ENCODE measurements around the gene TTYH2.
"Not testable (repeated sequence)": the region's sequence is repeated elsewhere in the genome, so short reads cannot be mapped to it uniquely, and the experiment has no call there.

DNA sequence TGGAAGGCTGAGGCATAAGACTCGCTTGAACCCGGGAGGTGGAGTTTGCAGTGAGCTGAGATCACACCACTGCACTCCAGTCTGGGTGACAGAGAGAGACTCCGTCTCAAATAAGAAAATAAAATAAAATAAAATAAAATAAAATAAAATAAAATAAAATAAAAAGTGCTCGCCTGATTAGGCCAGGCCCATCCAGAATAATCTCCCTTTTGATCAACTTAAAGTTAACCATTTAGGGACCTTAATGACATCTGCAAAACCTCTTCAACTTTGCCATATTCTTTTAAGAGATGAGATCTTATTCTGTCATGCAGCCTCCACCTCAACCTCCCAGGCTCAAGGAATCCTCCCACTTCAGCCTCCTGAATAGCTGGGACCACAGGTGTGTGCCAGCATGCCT is 24.7 kb upstream of the TTYH2 start:
- TF ChIP-seq, protein P1, sequence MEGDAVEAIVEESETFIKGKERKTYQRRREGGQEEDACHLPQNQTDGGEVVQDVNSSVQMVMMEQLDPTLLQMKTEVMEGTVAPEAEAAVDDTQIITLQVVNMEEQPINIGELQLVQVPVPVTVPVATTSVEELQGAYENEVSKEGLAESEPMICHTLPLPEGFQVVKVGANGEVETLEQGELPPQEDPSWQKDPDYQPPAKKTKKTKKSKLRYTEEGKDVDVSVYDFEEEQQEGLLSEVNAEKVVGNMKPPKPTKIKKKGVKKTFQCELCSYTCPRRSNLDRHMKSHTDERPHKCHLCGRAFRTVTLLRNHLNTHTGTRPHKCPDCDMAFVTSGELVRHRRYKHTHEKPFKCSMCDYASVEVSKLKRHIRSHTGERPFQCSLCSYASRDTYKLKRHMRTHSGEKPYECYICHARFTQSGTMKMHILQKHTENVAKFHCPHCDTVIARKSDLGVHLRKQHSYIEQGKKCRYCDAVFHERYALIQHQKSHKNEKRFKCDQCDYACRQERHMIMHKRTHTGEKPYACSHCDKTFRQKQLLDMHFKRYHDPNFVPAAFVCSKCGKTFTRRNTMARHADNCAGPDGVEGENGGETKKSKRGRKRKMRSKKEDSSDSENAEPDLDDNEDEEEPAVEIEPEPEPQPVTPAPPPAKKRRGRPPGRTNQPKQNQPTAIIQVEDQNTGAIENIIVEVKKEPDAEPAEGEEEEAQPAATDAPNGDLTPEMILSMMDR (IDR thresholded peaks at IDR 0.05), result not testable (repeated sequence)
- TF ChIP-seq EP300 (IDR thresholded peaks at IDR 0.05), result not testable (repeated sequence)

Data from tibial nerve (tissue), 4 donors.